GM13976 (cell line): ENCODE measurements around the gene DTD1.

Source experiments
- DNase-seq: peaks from one replicate; pipeline ENCODE4 v3.0.0; 2012; ENCODE audit warnings: low spot score
- in situ Hi-C: fragments of 300-500 bp; cut with MboI; formaldehyde crosslinking; loops from one replicate; pipeline ENCODE4 v1.12.0; 2022; ENCODE audit warnings: low sequenced_read_pairs, mixed read lengths, inconsistent platforms; ENCODE audit not compliant: unreplicated experiment
- TF ChIP-seq, protein P1 (sequence below): IDR thresholded peaks from 2 replicates; pipeline ENCODE4 v1.5.1; 2012; ENCODE audit warnings: borderline replicate concordance, mild to moderate bottlenecking; ENCODE audit not compliant: insufficient read depth; ENCODE audit errors: extremely low read depth, missing control alignments, control extremely low read depth

The DTD1 gene

DNA sequence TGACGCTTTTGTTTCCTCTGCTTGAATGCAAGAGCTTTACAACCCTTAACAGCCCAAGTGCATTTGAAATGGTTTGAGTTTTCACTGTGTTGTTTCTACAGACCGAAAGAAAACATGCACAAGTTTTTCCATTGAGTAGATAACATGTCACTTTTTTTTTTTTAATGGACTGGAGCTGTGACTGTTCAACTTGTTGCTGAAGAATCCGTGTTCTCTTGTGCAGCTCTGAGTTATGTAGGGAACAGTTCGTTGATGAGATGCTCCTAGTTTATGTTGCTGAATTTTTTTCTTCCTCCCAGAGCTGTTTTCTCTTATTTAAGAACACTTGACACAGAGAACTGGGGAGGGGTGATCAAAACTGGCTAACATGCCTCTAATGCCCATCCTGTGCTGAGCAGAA, 89.3 kb downstream of the DTD1 start:
- in situ Hi-C loops = no loop called here
- DNase-seq = no peak
- TF ChIP-seq, protein P1, sequence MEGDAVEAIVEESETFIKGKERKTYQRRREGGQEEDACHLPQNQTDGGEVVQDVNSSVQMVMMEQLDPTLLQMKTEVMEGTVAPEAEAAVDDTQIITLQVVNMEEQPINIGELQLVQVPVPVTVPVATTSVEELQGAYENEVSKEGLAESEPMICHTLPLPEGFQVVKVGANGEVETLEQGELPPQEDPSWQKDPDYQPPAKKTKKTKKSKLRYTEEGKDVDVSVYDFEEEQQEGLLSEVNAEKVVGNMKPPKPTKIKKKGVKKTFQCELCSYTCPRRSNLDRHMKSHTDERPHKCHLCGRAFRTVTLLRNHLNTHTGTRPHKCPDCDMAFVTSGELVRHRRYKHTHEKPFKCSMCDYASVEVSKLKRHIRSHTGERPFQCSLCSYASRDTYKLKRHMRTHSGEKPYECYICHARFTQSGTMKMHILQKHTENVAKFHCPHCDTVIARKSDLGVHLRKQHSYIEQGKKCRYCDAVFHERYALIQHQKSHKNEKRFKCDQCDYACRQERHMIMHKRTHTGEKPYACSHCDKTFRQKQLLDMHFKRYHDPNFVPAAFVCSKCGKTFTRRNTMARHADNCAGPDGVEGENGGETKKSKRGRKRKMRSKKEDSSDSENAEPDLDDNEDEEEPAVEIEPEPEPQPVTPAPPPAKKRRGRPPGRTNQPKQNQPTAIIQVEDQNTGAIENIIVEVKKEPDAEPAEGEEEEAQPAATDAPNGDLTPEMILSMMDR = no peak

DNA sequence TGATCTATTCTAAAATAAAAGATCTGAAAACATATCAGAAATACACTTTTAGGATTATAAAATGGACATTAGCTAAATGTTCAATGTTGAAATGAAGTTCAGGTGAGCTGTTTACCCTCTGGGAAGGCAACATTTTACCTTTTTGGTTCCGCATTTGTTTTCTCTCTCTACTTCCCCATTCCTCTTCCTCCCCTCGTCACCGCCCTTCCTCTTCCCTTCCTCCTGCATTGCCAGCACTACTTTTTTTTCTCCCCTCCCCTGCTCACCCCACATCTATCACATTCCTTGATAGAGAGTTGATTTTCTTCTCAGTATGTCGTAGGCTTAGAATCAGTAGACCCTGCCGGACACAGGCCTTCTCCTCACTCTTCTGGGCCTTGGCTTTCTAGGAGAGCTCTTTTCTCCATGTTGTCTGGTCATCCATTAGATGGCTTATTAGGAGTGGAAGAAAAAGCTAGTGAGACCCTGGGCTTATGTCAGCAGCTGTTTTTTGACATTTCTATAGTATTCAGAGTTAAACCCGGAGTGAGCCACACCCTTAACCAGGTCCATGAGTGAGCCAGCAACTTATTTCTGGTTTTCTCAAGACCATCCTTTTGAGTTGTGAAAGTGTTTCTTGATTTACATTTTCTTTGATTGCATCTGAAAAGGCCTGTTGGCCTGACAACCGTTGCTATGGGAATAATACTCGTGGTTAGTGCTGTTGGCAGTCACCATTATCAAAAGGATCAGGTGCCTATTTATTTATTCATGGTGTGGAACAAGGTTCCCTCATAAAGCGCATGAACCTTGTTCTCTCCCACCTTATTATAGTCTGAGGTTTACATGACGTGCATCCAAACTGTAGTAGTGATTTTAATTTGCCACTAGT, 90.9 kb downstream of the DTD1 start:
- in situ Hi-C loops = no loop called here
- TF ChIP-seq, protein P1 = no peak
- no peak for DNase-seq

DNA sequence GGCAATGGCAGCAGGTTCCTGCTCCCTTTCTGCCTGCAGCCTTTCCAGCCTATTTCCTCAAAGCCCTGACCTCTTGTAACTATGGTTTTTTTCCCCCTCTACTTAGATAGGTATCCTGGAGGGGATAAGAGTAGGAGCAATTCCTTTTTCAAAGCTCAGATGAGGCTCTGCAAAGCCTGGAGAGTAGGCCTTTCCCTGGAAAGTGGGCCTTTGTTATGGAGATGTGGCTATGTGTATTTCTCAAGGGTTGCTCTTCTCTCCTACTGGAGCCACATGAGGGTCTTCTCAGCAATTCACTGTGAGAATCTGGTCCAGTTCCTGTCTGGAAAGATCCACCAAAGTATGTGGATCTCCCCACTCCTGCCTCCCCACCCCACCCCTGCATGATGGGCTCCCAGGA, 96.0 kb downstream of the DTD1 start:
- DNase-seq = no peak
- TF ChIP-seq, protein P1 = no peak
- in situ Hi-C loops = no loop called here

DNA sequence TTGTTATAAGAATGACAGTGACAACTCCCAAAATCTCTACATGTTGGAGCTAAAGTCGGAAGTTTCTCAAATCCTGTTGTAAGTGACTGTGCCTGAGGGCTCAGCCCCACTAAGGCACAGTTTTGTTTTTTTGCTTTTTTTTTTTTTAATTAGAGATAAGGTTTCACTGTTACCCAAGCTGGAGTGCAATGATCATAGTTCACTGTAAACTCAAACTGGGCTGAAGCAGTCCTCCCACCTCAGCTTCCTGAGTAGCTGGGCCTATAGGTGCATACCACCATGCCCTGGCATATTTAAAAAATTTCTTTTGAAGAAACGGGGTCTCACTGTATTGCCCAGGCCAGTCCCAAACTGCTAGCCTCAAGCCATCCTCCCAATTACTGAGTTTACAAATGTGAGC, 96.9 kb downstream of the DTD1 start:
- TF ChIP-seq, protein P1 = no peak
- in situ Hi-C loops = no loop called here
- no peak for DNase-seq

DNA sequence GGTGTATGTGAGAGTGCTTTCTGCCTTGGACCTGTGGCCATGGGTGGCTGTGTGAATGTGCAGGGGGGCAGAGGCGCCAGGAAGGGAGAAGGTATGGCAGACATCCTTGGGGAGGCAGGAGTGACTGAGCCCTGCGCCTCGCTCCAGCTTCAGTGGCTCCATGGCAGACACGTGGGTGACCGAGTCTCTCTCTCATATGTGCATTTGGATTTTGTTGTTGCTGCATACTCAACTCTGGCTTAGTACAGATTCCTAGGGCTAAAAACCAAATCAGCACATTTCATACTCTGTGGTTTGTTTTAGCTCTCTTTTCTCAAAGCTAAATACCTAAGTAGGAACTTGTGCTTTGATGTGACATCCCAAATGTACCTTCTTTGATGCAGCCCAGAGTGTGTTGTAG, 97.6 kb downstream of the DTD1 start:
- DNase-seq = no peak
- TF ChIP-seq, protein P1 = no peak
- in situ Hi-C loops = no loop called here

DNA sequence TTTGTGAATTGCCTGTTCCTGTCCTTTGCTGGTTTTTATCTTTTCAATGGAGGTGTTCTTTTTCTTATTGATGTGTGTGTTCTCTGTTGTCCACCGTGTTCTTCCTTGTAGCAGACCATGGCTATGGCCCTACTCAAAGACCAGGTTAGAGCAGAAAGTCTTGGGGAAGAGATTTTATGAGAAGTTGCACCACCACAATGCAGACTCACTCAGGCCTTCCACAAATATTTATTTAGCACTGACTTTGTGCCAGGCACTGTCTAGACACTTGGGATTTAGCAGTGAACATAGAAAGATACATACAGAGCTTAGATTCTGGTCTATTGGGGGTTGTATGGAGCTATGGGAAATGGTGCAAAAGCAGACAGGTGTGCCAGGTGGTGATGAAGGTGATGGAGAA, 98.8 kb downstream of the DTD1 start:
- in situ Hi-C loops = no loop called here

More for the DNA sequence above, 98.8 kb downstream of the DTD1 start:
- TF ChIP-seq, protein P1 = no peak
- DNase-seq = no peak
